ENCODE measurements around the gene EVI2A.

The EVI2A gene

GRCh38 chr17:31281061-31281460 lies 40.4 kb downstream of the EVI2A start:
- TF ChIP-seq ZNF585B (tag by site-specific recombination; IDR thresholded peaks at IDR 0.05): no peak
- no peak for TF ChIP-seq ZNF239 (tag by site-specific recombination; IDR thresholded peaks at IDR 0.05)
- TF ChIP-seq KLF17 (tag by site-specific recombination; IDR thresholded peaks at IDR 0.05): no peak
- TF ChIP-seq SALL2 (tag by site-specific recombination; IDR thresholded peaks at IDR 0.05; ENCODE audit: borderline replicate concordance): no peak
- no peak for TF ChIP-seq ZNF707 (tag by site-specific recombination; IDR thresholded peaks at IDR 0.05)
- TF ChIP-seq PRDM1 (tag by site-specific recombination; IDR thresholded peaks at IDR 0.05): no peak
- TF ChIP-seq ZNF549 (tag by site-specific recombination; IDR thresholded peaks at IDR 0.05): no peak
- no peak for TF ChIP-seq ZSCAN30 (tag by site-specific recombination; IDR thresholded peaks at IDR 0.05)
- no peak for TF ChIP-seq ZNF544 (tag by site-specific recombination; IDR thresholded peaks at IDR 0.05)
- TF ChIP-seq SP2 (tag by site-specific recombination; IDR thresholded peaks at IDR 0.05): no peak
- TF ChIP-seq ZNF677 (tag by site-specific recombination; IDR thresholded peaks at IDR 0.05): no peak
- no peak for TF ChIP-seq GLI2 (tag by site-specific recombination; IDR thresholded peaks at IDR 0.05; ENCODE audit: borderline replicate concordance, low read depth)

GRCh38 chr17:31279401-31279800 lies 42.0 kb downstream of the EVI2A start:
- Histone ChIP-seq H3K36me3 (ENCODE audit: control insufficient read depth in 2 of 2, insufficient read depth in 1 of 2, low read length in 2 of 2) (peaks cover 23 to 24% of the 10 kb centered on the region in 2 experiments; a peak in 2 of 3 replicates), H3K4me3 (ENCODE audit: low read depth, low read length) (no peak overlapping the region), H3K9me3 (ENCODE audit: control insufficient read depth, insufficient read depth, low read depth, low read length) (no peaks in the 10 kb centered on the region), H3K27ac (ENCODE audit: extremely low read depth, low read depth, low read length) (no peak overlapping the region), H3K4me1 (ENCODE audit: control insufficient read depth, insufficient read depth, low read length) (no peaks in the 10 kb centered on the region)
- CTCF ChIA-PET: interaction anchor here (0.6 kb wide), 1 partner anchor 62 kb away, joined by 4 read pairs; no protein-coding TSS in a partner anchor
- POLR2A ChIA-PET: no interaction called here
- no peak for TF ChIP-seq PATZ1 (tag by site-specific recombination; IDR thresholded peaks at IDR 0.05)
- TF ChIP-seq ZNF645 (tag by site-specific recombination; IDR thresholded peaks at IDR 0.05): no peak
- no peak for TF ChIP-seq ZNF558 (tag by site-specific recombination; IDR thresholded peaks at IDR 0.05)
- TF ChIP-seq PRDM1 (tag by site-specific recombination; IDR thresholded peaks at IDR 0.05): no peak
- TF ChIP-seq ZNF510 (tag by site-specific recombination; IDR thresholded peaks at IDR 0.05; ENCODE audit: insufficient replicate concordance): no peak
- no peak for TF ChIP-seq ZBTB8A (tag by site-specific recombination; IDR thresholded peaks at IDR 0.05)
- no peak for TF ChIP-seq ZNF148 (tag by site-specific recombination; IDR thresholded peaks at IDR 0.05; ENCODE audit: borderline replicate concordance)
- TF ChIP-seq ZNF2 (tag by site-specific recombination; IDR thresholded peaks at IDR 0.05): no peak
- TF ChIP-seq ZNF114 (tag by site-specific recombination; IDR thresholded peaks at IDR 0.05): no peak
- TF ChIP-seq KLF8 (tag by site-specific recombination; IDR thresholded peaks at IDR 0.05): no peak
- no peak for TF ChIP-seq MEIS1 (CRISPR knock-in tag; IDR thresholded peaks at IDR 0.05; ENCODE audit: borderline replicate concordance)
- TF ChIP-seq ZNF202 (tag by site-specific recombination; IDR thresholded peaks at IDR 0.05; ENCODE audit: borderline replicate concordance): no peak
- TF ChIP-seq ZNF404 (tag by site-specific recombination; IDR thresholded peaks at IDR 0.05): no peak
- TF ChIP-seq SP2 (tag by site-specific recombination; IDR thresholded peaks at IDR 0.05): no peak
- TF ChIP-seq ZNF274 (IDR thresholded peaks at IDR 0.05; ENCODE audit: low read length): no peak
- no peak for TF ChIP-seq ZNF274 (tag by site-specific recombination; IDR thresholded peaks at IDR 0.05; ENCODE audit: borderline replicate concordance)
- TF ChIP-seq ZNF677 (tag by site-specific recombination; IDR thresholded peaks at IDR 0.05): no peak
- no peak for TF ChIP-seq ZNF16 (tag by site-specific recombination; IDR thresholded peaks at IDR 0.05; ENCODE audit: low read depth)
- no peak for TF ChIP-seq ATF2 (tag by site-specific recombination; IDR thresholded peaks at IDR 0.05; ENCODE audit: low read depth)
- TF ChIP-seq ZBTB17 (tag by site-specific recombination; IDR thresholded peaks at IDR 0.05): no peak

More at GRCh38 chr17:31281061-31281460, 40.4 kb downstream of the EVI2A start:
- Histone ChIP-seq H3K4me1 (ENCODE audit: control insufficient read depth, insufficient read depth, low read length) (no peaks in the 10 kb centered on the region), H3K9me3 (ENCODE audit: control insufficient read depth, insufficient read depth, low read depth, low read length) (no peaks in the 10 kb centered on the region), H3K36me3 (ENCODE audit: control insufficient read depth in 2 of 2, insufficient read depth in 1 of 2, low read length in 2 of 2) (peaks cover 20 to 21% of the 10 kb centered on the region in 2 experiments; a peak in 2 of 3 replicates), H3K4me3 (ENCODE audit: low read depth, low read length) (no peak overlapping the region), H3K27ac (ENCODE audit: extremely low read depth, low read depth, low read length) (no peak overlapping the region)
- CTCF ChIA-PET: interaction anchor here (1.5 kb wide), 1 partner anchor 10 kb away, joined by 5 read pairs; no protein-coding TSS in a partner anchor
- POLR2A ChIA-PET: no interaction called here

Measured in HEK293 (cell line).